ENCODE measurements around the gene PISD.
A peak's percentile ranks its signal among the peaks of the same experiment; 100 is the strongest.

The PISD gene

DNA sequence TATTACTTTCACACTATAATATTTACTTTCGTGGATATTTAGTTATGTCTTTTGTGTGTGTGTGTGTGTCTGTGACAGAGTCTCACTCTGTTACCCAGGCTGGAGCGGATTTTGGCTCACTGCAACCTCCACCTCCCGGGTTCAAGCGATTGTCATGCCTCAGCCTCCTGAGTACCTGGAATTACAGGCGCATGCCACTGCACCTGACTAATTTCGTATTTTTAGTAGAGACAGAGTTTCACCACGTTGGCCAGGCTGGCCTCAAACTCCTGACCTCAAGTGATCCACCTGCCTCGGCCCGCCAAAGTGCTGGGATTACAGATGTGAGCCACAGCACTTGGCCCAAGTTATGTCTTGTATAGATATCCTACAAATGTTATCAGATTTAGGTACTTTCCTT lies 9.9 kb downstream of the PISD start:
- no peak for DNase-seq

DNA sequence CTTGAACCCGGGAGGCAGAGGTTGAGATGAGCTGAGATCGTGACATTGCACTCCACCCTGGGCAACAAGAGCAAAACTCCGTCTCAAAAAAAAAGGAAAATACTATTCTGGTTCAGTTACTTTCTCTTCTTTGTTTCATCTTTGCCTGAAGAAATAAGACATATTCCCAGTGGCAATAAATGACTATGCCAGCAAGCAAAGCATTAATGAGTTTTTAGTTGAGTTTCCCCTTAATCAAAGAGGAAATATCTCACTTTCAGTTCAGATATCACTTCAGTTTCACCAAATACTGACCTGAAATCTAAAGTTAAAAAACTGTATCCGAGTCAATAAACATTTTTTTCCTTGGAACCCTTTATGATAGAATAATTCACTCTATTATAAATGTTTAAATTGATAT lies 10.4 kb downstream of the PISD start:
- no peak for DNase-seq

- no peak for DNase-seq
Observed at GRCh38 chr22:31650391-31650790, 11.6 kb downstream of the PISD start.

DNA sequence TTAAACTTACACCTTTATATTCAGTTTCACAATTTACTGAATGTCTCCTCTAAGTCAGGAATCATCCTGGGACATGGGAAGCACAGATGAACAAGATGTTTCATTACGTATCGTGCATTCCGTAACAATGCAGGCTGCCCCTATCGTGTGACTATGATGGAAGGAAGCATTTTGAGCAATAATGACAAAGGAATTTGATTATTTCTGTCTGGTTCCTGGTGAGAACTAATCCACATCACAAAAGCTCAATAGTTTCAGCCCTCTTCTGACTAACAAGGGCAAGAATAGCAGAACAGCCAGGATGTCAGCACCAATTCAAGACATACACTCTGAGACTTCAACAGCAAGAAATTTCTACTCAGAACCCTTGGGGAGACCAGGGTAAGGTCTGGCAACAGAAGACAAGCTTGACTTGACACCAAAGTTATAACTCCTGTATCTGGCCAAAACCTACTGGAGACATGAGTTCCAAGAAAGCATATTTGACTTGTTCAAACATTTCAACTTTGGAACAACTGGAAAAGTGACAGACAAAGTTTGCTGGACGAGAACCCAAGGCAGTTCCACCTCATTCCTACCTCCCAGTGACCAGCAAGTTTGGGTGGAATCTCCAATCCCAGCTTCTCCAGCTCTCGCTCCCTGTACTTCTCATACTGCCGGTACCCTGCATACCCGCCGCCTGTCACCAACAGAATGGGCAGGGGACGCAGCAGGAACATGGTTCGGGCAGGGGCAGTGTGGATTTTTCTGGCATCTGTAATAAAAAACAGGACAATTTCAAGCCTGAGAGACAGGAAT lies 14.3 kb downstream of the PISD start:
- DNase-seq, result no peak

GRCh38 chr22:31647066-31647465 lies 14.9 kb downstream of the PISD start:
- no peak for DNase-seq

GRCh38 chr22:31646186-31647019 lies 15.6 kb downstream of the PISD start:
- no peak for DNase-seq

GRCh38 chr22:31639436-31640039 lies 22.5 kb downstream of the PISD start:
- DNase-seq, result no peak

DNA sequence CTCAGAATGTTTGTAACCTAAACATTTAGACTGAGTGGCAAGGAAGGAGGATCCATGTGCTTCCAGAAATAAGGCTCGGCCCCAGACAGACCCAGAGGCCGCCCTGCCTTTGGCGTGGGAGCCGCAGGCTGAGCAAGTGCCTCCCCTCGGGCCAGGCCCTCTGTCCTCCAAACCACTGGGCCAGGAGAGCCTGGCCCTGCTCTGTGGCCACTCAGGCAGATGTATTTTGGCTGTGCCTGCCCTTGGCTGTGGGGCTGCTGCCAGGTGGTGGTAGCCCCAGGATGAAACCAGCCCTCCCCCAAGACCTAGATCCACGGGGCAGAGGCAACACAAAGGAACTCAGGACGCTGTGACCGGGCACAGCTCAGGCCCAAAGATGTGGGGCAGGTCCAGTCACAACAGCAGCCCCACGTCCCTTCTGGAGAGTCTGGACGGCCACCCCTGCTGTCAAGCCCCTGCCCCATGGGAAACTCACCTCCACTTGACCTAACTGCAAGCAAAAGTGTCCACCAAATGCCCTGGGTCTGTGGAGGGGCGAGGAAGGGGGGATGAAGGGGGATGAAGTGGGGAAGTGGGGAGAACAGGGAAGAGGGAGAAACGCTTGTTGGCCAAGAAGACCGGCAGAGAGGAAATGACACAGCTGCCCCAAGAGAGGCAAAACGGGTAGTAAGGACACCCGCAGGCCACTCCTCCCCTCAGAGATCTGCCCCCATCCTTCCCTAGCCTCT lies 24.0 kb downstream of the PISD start:
- no peak for DNase-seq

- DNase-seq, result no peak
Observed at GRCh38 chr22:31637447-31637890, 24.5 kb downstream of the PISD start.

- DNase-seq, result no peak
Observed at GRCh38 chr22:31635638-31636306, 26.2 kb downstream of the PISD start.

DNA sequence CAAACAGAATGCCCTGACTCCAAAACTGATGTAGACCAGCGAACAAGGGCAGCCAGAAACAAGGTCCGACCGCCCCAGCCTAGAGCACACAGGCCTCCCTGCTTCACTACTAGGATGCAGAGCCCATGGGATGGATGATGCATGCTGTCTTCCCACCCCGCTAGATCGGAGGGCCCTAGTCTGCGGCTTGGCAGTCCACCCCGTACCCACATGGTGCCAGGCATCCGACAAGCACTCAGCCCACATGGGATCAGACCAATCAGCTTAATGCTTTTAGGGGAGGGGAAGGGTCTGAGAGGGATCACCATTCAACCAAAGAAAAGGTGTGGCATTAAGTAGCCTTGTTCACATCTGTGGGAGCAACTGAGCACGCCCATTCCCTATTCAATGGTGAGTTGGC lies 30.6 kb downstream of the PISD start:
- peak; percentile 30 for DNase-seq

DNA sequence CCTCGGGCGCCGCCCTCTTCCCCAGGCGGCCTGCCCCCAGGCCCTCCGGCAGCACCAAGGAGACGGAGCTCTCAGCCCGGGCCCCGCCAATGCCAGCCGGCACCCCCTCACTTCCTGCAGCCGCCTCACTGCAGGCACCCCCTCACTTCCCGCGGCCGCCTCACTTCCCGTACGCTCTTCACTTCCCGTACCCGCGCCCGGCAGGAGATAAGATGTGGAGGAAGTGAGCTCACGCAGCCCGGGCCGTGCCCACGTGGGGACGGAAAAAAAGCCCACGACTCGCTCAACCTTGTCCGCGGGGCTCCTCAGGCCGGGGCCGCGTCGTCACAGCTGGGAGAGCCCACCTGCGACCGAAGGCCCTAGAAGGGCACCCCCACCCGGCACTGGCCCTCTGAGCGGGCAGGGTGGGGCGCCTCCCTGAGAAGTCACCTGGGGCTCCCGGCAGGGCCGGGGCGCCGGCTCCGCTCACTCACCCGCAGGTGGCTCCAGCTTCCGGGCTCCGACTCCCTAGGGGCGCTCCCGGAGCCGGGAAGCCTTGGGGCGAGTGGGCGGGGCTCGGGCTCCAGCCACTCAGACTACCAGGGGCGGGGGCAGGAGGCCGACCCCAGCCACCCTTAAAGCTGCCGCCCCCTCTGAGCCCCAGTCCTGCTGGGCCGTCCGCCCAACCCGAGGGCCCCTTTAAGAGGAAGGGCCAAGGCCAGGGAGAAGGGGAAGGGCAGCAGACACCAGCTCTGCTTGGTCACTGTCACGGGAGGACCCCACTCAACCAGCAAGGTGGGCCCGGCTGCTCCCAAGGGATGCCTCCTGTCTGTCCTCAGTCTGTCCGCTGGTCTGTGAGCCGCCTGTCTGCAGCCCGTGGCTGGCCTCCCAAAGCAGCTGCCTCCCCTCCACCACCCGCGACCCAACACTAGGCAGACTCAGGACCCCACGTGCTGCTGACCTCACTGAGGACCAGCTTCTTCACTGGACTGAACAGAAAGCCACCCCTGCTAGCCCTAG lies 31.4 kb downstream of the PISD start:
- peak; percentile 85 for DNase-seq

GRCh38 chr22:31629741-31630184 lies 32.3 kb downstream of the PISD start:
- no peak for DNase-seq

DNA sequence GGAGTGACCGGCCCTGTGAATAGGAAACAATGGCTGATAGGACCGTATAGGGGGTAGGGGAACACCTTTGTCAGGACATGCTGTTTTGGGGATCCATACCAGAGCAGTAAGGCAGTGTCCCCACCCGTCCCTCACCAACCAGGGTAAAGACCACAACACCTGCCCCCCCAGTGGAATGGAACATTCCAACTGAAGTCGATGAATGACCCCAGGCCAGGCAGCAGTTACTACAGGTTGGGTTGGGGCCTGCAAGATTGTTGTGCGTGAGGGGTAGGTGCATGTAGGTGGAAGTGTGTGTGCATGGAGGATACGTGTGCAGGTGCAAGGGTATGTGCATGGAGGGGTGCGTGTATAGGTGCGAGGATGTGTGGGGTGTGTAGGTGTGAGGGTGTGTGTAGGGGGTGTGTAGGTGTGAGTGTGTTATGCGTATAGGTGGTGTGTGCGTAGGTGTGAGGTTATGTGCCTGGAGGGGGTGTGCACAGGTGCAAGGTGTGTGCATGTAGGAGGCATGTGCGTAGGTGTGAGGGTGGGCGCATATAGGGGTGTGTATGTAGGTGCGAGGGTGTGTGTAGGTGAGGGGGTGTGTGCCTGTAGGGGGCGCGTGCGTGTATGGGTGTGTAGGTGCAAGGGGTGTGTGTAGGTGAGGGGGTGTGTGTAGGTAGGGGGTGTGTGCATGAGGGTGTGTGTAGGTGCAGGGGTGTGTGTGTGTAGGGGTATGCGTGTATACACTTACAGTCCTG lies 32.9 kb downstream of the PISD start:
- no peak for DNase-seq

- no peak for DNase-seq
Observed at GRCh38 chr22:31628362-31628761, 33.7 kb downstream of the PISD start.

- peak; percentile 28 for DNase-seq
Observed at GRCh38 chr22:31627223-31627731, 34.7 kb downstream of the PISD start.

DNA sequence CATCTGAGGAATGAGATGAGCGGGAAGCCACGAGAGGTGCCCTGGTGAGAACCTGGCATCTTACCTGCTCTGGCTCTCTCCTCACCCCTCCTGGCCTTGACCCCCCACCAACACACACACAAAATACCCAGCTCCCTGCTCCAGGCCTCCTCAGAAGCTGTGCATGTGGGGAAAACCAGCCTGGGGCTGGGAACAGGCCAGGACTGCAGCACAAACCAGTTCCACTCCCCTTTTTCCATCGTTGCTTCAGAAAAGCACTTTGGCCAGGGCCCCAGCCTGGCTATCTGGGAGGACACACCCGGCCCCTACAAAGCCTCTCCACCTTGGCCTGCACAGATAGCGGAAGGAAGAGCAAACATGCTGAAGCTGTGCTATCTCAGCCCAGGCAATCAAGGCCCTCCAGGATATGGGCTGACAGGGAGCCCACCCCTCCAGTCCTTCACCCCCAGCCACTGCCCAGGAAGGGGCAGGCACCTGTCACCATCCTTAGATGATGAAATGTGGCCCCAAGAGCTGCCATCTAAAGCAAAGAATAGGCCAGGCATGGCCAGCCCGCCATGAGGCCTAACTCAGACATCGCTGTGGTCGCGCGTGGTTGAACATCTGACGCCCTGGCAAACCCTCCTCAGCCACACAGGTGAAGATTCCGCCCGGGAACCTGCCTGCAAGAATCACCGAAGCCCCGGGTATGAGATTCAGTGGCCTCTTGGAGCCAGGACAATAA lies 35.4 kb downstream of the PISD start:
- DNase-seq, result peak; percentile 69

DNA sequence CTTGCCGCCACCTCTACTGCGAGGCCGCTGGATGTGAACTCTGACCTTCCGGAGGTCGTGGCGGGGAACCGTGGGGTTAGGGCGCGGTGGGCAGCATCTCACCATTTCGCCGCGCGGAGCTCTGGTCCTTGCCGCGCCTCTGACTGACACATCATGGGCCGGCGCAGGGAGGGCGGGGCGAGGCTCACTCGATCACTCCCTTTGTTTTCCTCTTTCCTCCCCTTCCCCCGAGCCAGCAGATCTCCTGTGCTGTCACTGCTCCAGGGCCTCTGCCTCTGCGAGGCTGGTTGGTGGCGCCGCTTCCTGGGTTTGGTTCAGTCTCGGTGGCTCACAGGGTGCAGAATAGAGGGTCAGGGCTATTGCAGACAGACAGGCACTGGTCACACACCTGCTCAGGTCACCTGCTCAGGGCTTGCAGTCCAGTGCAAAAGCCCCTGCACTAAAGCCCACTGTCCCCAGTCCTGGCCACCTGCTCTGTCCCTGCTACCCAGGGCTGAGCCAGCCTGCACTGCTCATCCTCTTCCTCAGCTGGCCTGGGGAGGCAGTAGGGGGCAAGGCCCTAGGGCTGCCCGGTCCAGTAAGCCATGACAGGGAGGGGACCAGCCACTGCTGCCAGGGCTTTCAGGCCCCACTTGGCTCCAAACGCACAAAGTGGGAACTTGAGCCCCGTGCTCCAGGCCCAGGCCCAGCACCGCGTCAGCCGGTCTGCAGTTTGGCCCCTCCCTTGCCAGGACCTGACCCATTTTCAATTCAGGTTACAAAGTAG lies 36.2 kb downstream of the PISD start:
- DNase-seq, result peak; percentile 66

- DNase-seq, result no peak
Observed at GRCh38 chr22:31625257-31625640, 36.8 kb downstream of the PISD start.
